ENCODE data around the gene PEMT.

GRCh38 chr17:17476865-17477467 is 114.5 kb downstream of the PEMT start, which contains the start of gene MED9:
- TF ChIP-seq CTCF (IDR thresholded peaks at IDR 0.05; ENCODE audit: low read length) (no peak), EZH2 (optimal IDR thresholded peaks at IDR 0.05; ENCODE audit: low read depth, low read length) (no peak)

All from MM.1S (cell line).